ENCODE measurements around the gene PANX2. TPM values are rescaled to one million over a fixed set of nuclear protein-coding genes. Genes with fewer than 3 reads are reported as not detected.

The PANX2 gene
- total RNA-seq, 1 donor from 2014 or later: not detected

- Histone ChIP-seq H3K9ac (ENCODE audit: low read depth in 1 of 3, low read length in 3 of 3) (no peak overlapping the region), H3K4me3 (ENCODE audit: low read length in 3 of 3) (no peak overlapping the region), H3K36me3 (ENCODE audit: control insufficient read depth in 3 of 3, insufficient read depth in 3 of 3, low read length in 3 of 3) (peaks cover 50 to 68% (median 51%) of the 10 kb centered on the region in 3 donors), H3K4me1 (ENCODE audit: control insufficient read depth in 3 of 3, insufficient read depth in 3 of 3, low read length in 3 of 3) (peaks cover 17 to 31% (median 30%) of the 10 kb centered on the region in 3 donors), H3K27me3 (ENCODE audit: control insufficient read depth in 3 of 3, insufficient read depth in 3 of 3, low read length in 3 of 3) (no peaks in the 10 kb centered on the region), H3K9me3 (ENCODE audit: control insufficient read depth in 3 of 3, low read length in 3 of 3) (no peaks in the 10 kb centered on the region), H3K27ac (ENCODE audit: low read depth, low read length) (no peak overlapping the region)
Observed at GRCh38 chr22:50210378-50211139, 40.0 kb downstream of the PANX2 start.

GRCh38 chr22:50211147-50211546, 40.6 kb downstream of the PANX2 start:
- no peaks in the 10 kb centered on the region for H3K9me3 ChIP-seq (ENCODE audit: control insufficient read depth in 3 of 3, low read length in 3 of 3)
- H3K4me3 ChIP-seq (ENCODE audit: low read length in 3 of 3): no peak overlapping the region
- H3K27me3 ChIP-seq (ENCODE audit: control insufficient read depth in 3 of 3, insufficient read depth in 3 of 3, low read length in 3 of 3): no peaks in the 10 kb centered on the region
- H3K9ac ChIP-seq (ENCODE audit: low read depth in 1 of 3, low read length in 3 of 3): no peak overlapping the region
- peaks cover 11 to 25% (median 24%) of the 10 kb centered on the region in 3 donors for H3K4me1 ChIP-seq (ENCODE audit: control insufficient read depth in 3 of 3, insufficient read depth in 3 of 3, low read length in 3 of 3)
- no peak overlapping the region for H3K27ac ChIP-seq (ENCODE audit: low read depth, low read length)
- H3K36me3 ChIP-seq (ENCODE audit: control insufficient read depth in 3 of 3, insufficient read depth in 3 of 3, low read length in 3 of 3): peaks cover 53 to 70% (median 56%) of the 10 kb centered on the region in 3 donors

- Histone ChIP-seq H3K27me3 (ENCODE audit: control insufficient read depth in 3 of 3, insufficient read depth in 3 of 3, low read length in 3 of 3) (no peaks in the 10 kb centered on the region), H3K27ac (ENCODE audit: low read depth, low read length) (no peak overlapping the region), H3K36me3 (ENCODE audit: control insufficient read depth in 3 of 3, insufficient read depth in 3 of 3, low read length in 3 of 3) (peaks cover 61 to 72% (median 65%) of the 10 kb centered on the region in 3 donors), H3K4me3 (ENCODE audit: low read length in 3 of 3) (no peak overlapping the region), H3K9ac (ENCODE audit: low read depth in 1 of 3, low read length in 3 of 3) (no peak overlapping the region), H3K9me3 (ENCODE audit: control insufficient read depth in 3 of 3, low read length in 3 of 3) (no peaks in the 10 kb centered on the region), H3K4me1 (ENCODE audit: control insufficient read depth in 3 of 3, insufficient read depth in 3 of 3, low read length in 3 of 3) (peaks cover 0 to 11% (median 7%) of the 10 kb centered on the region in 3 donors)
Observed at GRCh38 chr22:50213263-50213662, 42.7 kb downstream of the PANX2 start.

- Histone ChIP-seq H3K9ac (ENCODE audit: low read depth in 1 of 3, low read length in 3 of 3) (no peak overlapping the region), H3K27me3 (ENCODE audit: control insufficient read depth in 3 of 3, insufficient read depth in 3 of 3, low read length in 3 of 3) (no peaks in the 10 kb centered on the region), H3K36me3 (ENCODE audit: control insufficient read depth in 3 of 3, insufficient read depth in 3 of 3, low read length in 3 of 3) (peaks cover 67 to 77% (median 68%) of the 10 kb centered on the region in 3 donors), H3K9me3 (ENCODE audit: control insufficient read depth in 3 of 3, low read length in 3 of 3) (no peaks in the 10 kb centered on the region), H3K4me1 (ENCODE audit: control insufficient read depth in 3 of 3, insufficient read depth in 3 of 3, low read length in 3 of 3) (peaks cover 0 to 14% (median 4%) of the 10 kb centered on the region in 3 donors), H3K4me3 (ENCODE audit: low read length in 3 of 3) (no peak overlapping the region), H3K27ac (ENCODE audit: low read depth, low read length) (no peak overlapping the region)
Observed at GRCh38 chr22:50215297-50216054, 44.9 kb downstream of the PANX2 start.

- Histone ChIP-seq H3K4me3 (ENCODE audit: low read length in 3 of 3) (no peak overlapping the region), H3K27ac (ENCODE audit: low read depth, low read length) (no peak overlapping the region), H3K4me1 (ENCODE audit: control insufficient read depth in 3 of 3, insufficient read depth in 3 of 3, low read length in 3 of 3) (peaks cover 0 to 14% (median 4%) of the 10 kb centered on the region in 3 donors)
Observed at GRCh38 chr22:50216055-50216683, 45.6 kb downstream of the PANX2 start.

GRCh38 chr22:50216684-50217520, 46.4 kb downstream of the PANX2 start:
- Histone ChIP-seq H3K27ac (ENCODE audit: low read depth, low read length) (no peak overlapping the region), H3K9ac (ENCODE audit: low read depth in 1 of 3, low read length in 3 of 3) (no peak overlapping the region), H3K27me3 (ENCODE audit: control insufficient read depth in 3 of 3, insufficient read depth in 3 of 3, low read length in 3 of 3) (no peaks in the 10 kb centered on the region), H3K4me1 (ENCODE audit: control insufficient read depth in 3 of 3, insufficient read depth in 3 of 3, low read length in 3 of 3) (peaks cover 0 to 14% (median 4%) of the 10 kb centered on the region in 3 donors), H3K4me3 (ENCODE audit: low read length in 3 of 3) (no peak overlapping the region), H3K9me3 (ENCODE audit: control insufficient read depth in 3 of 3, low read length in 3 of 3) (no peaks in the 10 kb centered on the region), H3K36me3 (ENCODE audit: control insufficient read depth in 3 of 3, insufficient read depth in 3 of 3, low read length in 3 of 3) (peaks cover 72 to 79% (median 72%) of the 10 kb centered on the region in 3 donors)

More at GRCh38 chr22:50216055-50216683, 45.6 kb downstream of the PANX2 start:
- Histone ChIP-seq H3K9me3 (ENCODE audit: control insufficient read depth in 3 of 3, low read length in 3 of 3) (no peaks in the 10 kb centered on the region), H3K27me3 (ENCODE audit: control insufficient read depth in 3 of 3, insufficient read depth in 3 of 3, low read length in 3 of 3) (no peaks in the 10 kb centered on the region), H3K36me3 (ENCODE audit: control insufficient read depth in 3 of 3, insufficient read depth in 3 of 3, low read length in 3 of 3) (peaks cover 68 to 77% (median 68%) of the 10 kb centered on the region in 3 donors), H3K9ac (ENCODE audit: low read depth in 1 of 3, low read length in 3 of 3) (no peak overlapping the region)

- no peaks in the 10 kb centered on the region for H3K9me3 ChIP-seq (ENCODE audit: control insufficient read depth in 3 of 3, low read length in 3 of 3)
- no peak overlapping the region for H3K27ac ChIP-seq (ENCODE audit: low read depth, low read length)
- no peaks in the 10 kb centered on the region for H3K27me3 ChIP-seq (ENCODE audit: control insufficient read depth in 3 of 3, insufficient read depth in 3 of 3, low read length in 3 of 3)
- H3K36me3 ChIP-seq (ENCODE audit: control insufficient read depth in 3 of 3, insufficient read depth in 3 of 3, low read length in 3 of 3): peaks cover 75 to 81% (median 76%) of the 10 kb centered on the region in 3 donors
- H3K4me3 ChIP-seq (ENCODE audit: low read length in 3 of 3): no peak overlapping the region
- H3K4me1 ChIP-seq (ENCODE audit: control insufficient read depth in 3 of 3, insufficient read depth in 3 of 3, low read length in 3 of 3): peaks cover 0 to 14% (median 4%) of the 10 kb centered on the region in 3 donors
- H3K9ac ChIP-seq (ENCODE audit: low read depth in 1 of 3, low read length in 3 of 3): no peak overlapping the region
Observed at GRCh38 chr22:50217543-50218152, 47.1 kb downstream of the PANX2 start.

GRCh38 chr22:50218153-50218995, 47.8 kb downstream of the PANX2 start:
- Histone ChIP-seq H3K9ac (ENCODE audit: low read depth in 1 of 3, low read length in 3 of 3) (no peak overlapping the region), H3K9me3 (ENCODE audit: control insufficient read depth in 3 of 3, low read length in 3 of 3) (no peaks in the 10 kb centered on the region), H3K36me3 (ENCODE audit: control insufficient read depth in 3 of 3, insufficient read depth in 3 of 3, low read length in 3 of 3) (peaks cover 75 to 82% (median 76%) of the 10 kb centered on the region in 3 donors), H3K27me3 (ENCODE audit: control insufficient read depth in 3 of 3, insufficient read depth in 3 of 3, low read length in 3 of 3) (no peaks in the 10 kb centered on the region), H3K4me3 (ENCODE audit: low read length in 3 of 3) (no peak overlapping the region), H3K4me1 (ENCODE audit: control insufficient read depth in 3 of 3, insufficient read depth in 3 of 3, low read length in 3 of 3) (peaks cover 0 to 14% (median 4%) of the 10 kb centered on the region in 3 donors), H3K27ac (ENCODE audit: low read depth, low read length) (no peak overlapping the region)

All from skeletal muscle tissue (tissue), 4 donors.